Common myeloid progenitor, CD34-positive (primary cell): ENCODE data around the gene ALOX15B.

Experiments used
- CTCF ChIA-PET: fragments of 350-600 bp; sonication (Branson Sonifier 250); formaldehyde crosslinking; loops from one replicate; lab custom pipeline; 2021; ENCODE audit warnings: antibody characterized with exemption; lab: Charles Lee
- POLR2A ChIA-PET: fragments of 350-600 bp; sonication (Branson Sonifier 250); formaldehyde crosslinking; loops from one replicate; lab custom pipeline; 2021; ENCODE audit warnings: antibody characterized with exemption; lab: Charles Lee
- DNase-seq, 3 donors: peaks; one replicate each; pipeline versions ENCODE4 v3.0.0 to v3.0.0-alpha.2; 2013
- H3K27ac ChIP-seq, 2 experiments: 1 replicate in 1 of 2; 2 replicates in 1 of 2; pipeline ENCODE4 v1.7.0; 2013; ENCODE audit warnings: inconsistent platforms in 2 of 2, low read length in 2 of 2, mild to moderate bottlenecking in 2 of 2, low read depth in 1 of 2, moderate library complexity in 1 of 2; ENCODE audit not compliant: severe bottlenecking in 2 of 2, insufficient read depth in 1 of 2, poor library complexity in 1 of 2
- H3K27me3 ChIP-seq, 5 experiments: replicated peaks in 2 of 5; 1 replicate in 3 of 5; 2 replicates in 2 of 5; pipeline versions ENCODE4 v1.6.1 to v1.7.0; 2013; ENCODE audit warnings: low read length in 4 of 5, mild to moderate bottlenecking in 2 of 5, moderate library complexity in 2 of 5, inconsistent platforms in 1 of 5; ENCODE audit not compliant: insufficient read depth in 5 of 5, control insufficient read depth in 4 of 5
- H3K36me3 ChIP-seq, 4 experiments: 1 replicate in 2 of 4; 2 replicates in 2 of 4; pipeline versions ENCODE4 v1.6.1 to v1.7.0; 2013; ENCODE audit warnings: low read length in 3 of 4, control low read depth in 1 of 4, mild to moderate bottlenecking in 1 of 4; ENCODE audit not compliant: control insufficient read depth in 4 of 4, insufficient read depth in 4 of 4
- H3K4me1 ChIP-seq, 4 experiments: 1 replicate in 3 of 4; 2 replicates in 1 of 4; pipeline versions ENCODE4 v1.6.1 to v1.7.1; 2013; ENCODE audit warnings: low read length in 3 of 4, mild to moderate bottlenecking in 3 of 4, control low read depth in 1 of 4, inconsistent platforms in 1 of 4, moderate library complexity in 1 of 4; ENCODE audit not compliant: control insufficient read depth in 4 of 4, insufficient read depth in 4 of 4; ENCODE audit errors: control extremely low read depth in 1 of 4
- H3K4me3 ChIP-seq, 7 experiments: 1 replicate in 4 of 7; 2 replicates in 3 of 7; pipeline versions ENCODE4 v1.5.1 to v1.7.0; 2013; ENCODE audit warnings: mild to moderate bottlenecking in 7 of 7, low read length in 6 of 7, moderate library complexity in 6 of 7, inconsistent platforms in 2 of 7, low read depth in 2 of 7, control low read depth in 1 of 7; ENCODE audit not compliant: insufficient read depth in 4 of 7, control insufficient read depth in 1 of 7; ENCODE audit errors: extremely low read depth in 1 of 7
- H3K9me3 ChIP-seq, 5 experiments: 1 replicate in 4 of 5; 2 replicates in 1 of 5; pipeline versions ENCODE4 v1.6.1 to v1.7.1; 2013; ENCODE audit warnings: low read length in 4 of 5, mild to moderate bottlenecking in 2 of 5, inconsistent platforms in 1 of 5, low read depth in 1 of 5, moderate library complexity in 1 of 5; ENCODE audit not compliant: control insufficient read depth in 4 of 5, insufficient read depth in 2 of 5; ENCODE audit errors: control extremely low read depth in 1 of 5
- WGBS: methylation state at CpG from one replicate; pipeline ENCODE4 v1.1.5; 2013; ENCODE audit not compliant: insufficient coverage; 5-methylcytosine and 5-hydroxymethylcytosine counted together

ALOX15B gene

DNA sequence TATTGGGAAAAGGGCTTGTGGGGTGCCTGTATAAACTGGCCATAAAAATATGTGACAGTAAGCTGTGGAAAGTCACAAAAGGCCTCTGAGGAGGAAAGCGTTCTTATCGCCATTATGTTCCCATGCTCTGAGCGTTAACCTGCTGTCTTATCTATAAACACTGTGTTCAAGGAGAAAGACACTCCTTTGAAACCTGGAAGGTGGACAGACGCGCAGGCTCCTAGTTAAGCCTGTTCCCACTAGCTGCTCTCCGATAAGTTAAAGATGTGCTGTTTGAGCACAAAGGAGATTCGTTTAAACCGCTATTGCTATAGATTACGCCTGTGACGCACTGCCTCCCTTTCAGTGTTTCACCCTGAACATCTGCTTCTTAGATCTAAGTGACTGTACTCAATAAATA lies 43.4 kb downstream of the ALOX15B start:
- CTCF ChIA-PET = interaction anchor here (2.0 to 13.0 kb wide), 3 partner anchors 8 to 36 kb away, joined by 8 to 145 read pairs (median 11); partner anchors contain the start of genes ALOX12B and ALOXE3
- no peak for DNase-seq
- POLR2A ChIA-PET = no interaction called here
- H3K4me1 ChIP-seq = peaks cover 0 to 14% (median 12%) of the 10 kb centered on the region in 4 experiments
- H3K27ac ChIP-seq = no peak overlapping the region
- WGBS = 99% methylated on average over 9 of the region's 10 CpGs
- no peaks in the 10 kb centered on the region for H3K9me3 ChIP-seq
- peaks cover 0 to 4% (median 0%) of the 10 kb centered on the region in 5 experiments for H3K27me3 ChIP-seq
- H3K36me3 ChIP-seq = peaks cover 0 to 3% (median 0%) of the 10 kb centered on the region in 4 experiments
- no peak overlapping the region for H3K4me3 ChIP-seq

DNA sequence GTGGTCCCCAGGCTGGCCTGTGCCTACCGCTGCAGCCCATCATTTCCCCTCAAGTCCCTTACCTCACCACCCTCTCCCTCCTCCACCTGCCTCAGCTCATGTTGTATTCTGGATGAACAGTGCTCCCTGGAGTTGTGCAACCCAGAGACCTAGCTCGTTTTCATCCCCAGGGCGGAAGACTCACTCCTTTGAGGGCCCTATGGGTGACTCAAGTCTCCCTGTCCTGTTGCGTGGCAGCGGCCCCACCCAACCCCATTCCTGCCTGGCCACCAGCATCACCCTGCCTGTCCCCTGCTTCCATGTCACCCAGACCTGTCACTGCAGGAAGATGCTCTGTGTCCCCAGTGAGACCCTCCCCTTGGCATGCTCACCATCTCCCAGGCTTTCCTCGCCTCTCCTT lies 45.4 kb downstream of the ALOX15B start:
- Histone ChIP-seq H3K4me3 (no peak overlapping the region), H3K9me3 (no peaks in the 10 kb centered on the region), H3K27me3 (peaks cover 0 to 7% (median 1%) of the 10 kb centered on the region in 5 experiments), H3K36me3 (peaks cover 0 to 3% (median 0%) of the 10 kb centered on the region in 4 experiments), H3K4me1 (peaks cover 0 to 12% (median 11%) of the 10 kb centered on the region in 4 experiments), H3K27ac (no peak overlapping the region)
- 98% methylated on average over 5 of the region's 6 CpGs for WGBS
- ChIA-PET CTCF (interaction anchor here (0.8 to 13.0 kb wide), 8 partner anchors 7 to 34 kb away, joined by 3 to 145 read pairs (median 6); partner anchors contain the start of genes ALOX12B and ALOXE3), POLR2A (interaction anchor here (0.6 kb wide), 1 partner anchor 214 kb away, joined by 7 read pairs; no protein-coding TSS in a partner anchor)
- no peak for DNase-seq

DNA sequence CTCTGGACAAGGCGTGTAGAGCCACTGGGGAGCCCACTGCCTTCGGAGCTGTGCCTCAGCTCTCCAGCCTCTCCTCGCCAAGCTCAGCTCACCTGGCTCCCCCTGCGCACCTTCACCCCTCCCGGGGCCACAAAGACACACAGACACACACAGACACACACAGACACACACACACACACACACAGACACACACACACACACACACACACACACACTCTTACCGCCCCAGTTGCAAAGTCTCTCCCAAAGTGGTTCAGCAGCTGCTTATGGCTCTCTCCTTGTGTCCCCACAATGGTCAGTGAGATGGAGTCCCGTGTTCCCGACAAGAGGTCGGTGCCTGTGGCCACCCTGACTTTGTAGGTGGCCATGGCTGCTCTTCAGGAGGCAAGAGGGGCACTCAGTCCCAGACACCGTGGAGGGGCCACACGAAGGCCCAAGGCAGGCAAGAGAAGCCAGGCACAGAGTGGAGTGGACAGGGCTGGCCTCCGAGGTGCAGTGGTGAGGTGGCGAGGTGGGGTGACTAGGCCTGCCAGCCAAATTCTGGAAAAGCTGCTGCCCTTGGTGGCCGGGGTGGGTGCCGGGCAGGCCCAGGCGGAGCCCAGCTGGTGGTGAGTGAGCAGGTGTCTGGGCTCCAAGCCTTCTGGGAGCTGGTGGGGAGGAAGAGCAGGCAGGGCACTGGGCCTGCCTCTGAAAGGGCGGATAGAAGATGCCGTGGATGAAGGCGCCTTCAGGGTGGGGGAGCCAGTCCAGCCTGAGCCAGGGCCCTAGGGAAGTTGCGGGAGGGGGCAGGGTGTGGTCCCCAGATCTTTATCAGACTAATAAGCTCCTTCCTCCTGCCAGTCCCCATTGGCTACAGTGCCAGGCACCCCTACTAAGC lies 48.5 kb downstream of the ALOX15B start, which contains the start of gene ALOX12B:
ALOX12B (minus strand) TSS at position 642 of the 877 bp plus-strand sequence; CDS start at position 368, 274 bp downstream.
- ChIA-PET POLR2A (no interaction called here), CTCF (interaction anchor here (1.0 to 10.1 kb wide), 7 partner anchors 8 to 30 kb away, joined by 3 to 206 read pairs (median 6); partner anchors contain the start of gene ALOXE3)
- no peak for DNase-seq
- Histone ChIP-seq H3K27me3 (peaks cover 0 to 18% (median 10%) of the 10 kb centered on the region in 5 experiments), H3K4me3 (no peak within 1 kb of the TSS), H3K36me3 (no peaks in the 10 kb centered on the region), H3K9me3 (no peaks in the 10 kb centered on the region), H3K27ac (no peak within 1 kb of the TSS), H3K4me1 (no peaks in the 10 kb centered on the region)
- 83% methylated on average over 17 of the region's 20 CpGs for WGBS

DNA sequence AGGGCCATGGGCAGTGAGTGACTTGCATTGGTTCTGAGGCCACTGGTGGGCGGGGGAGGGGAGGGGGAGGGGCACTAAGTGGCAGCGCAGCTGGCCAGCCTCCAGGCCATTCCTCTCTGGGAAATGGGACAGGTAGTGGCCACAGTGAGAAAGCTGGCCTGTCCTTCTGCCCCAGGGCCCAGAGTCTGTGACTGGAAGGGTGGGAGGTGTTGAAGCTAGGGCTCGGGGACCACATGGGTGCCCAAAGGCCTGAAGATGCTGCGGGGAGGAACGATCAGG lies 49.0 kb downstream of the ALOX15B start:
- H3K4me1 ChIP-seq = no peaks in the 10 kb centered on the region
- POLR2A ChIA-PET = no interaction called here

DNA sequence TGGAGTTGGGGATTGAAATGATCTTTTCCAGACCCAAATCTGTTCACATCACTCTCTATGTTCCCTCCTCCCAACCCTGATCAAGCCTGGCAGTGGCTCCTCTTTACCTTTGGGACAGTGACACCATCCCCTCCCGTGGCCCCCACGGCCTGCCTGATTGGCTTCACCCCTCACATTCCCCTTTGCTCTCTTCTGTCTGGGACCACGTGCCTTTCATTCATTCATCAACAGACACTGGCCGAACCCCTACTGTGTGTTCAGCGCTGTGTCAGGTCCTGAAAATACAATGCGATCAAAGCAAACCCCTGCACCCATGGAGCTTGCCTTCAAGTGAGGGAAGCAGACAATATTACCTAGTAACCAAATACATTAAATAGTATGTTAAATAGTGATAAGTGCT lies 50.9 kb downstream of the ALOX15B start:
- 87% methylated on average over 2 of the region's 6 CpGs for WGBS
- peaks cover 0 to 8% (median 5%) of the 10 kb centered on the region in 4 experiments for H3K4me1 ChIP-seq
- no peaks in the 10 kb centered on the region for H3K9me3 ChIP-seq
- DNase-seq = no peak
- peaks cover 0 to 18% (median 10%) of the 10 kb centered on the region in 5 experiments for H3K27me3 ChIP-seq
- H3K27ac ChIP-seq = no peak overlapping the region
- POLR2A ChIA-PET = no interaction called here
- no peaks in the 10 kb centered on the region for H3K36me3 ChIP-seq
- CTCF ChIA-PET = interaction anchor here (0.9 to 10.1 kb wide), 7 partner anchors 8 to 29 kb away, joined by 3 to 206 read pairs (median 44); partner anchors contain the start of gene ALOXE3
- H3K4me3 ChIP-seq = no peak overlapping the region

More for the DNA sequence above, 49.0 kb downstream of the ALOX15B start:
- no peak overlapping the region for H3K27ac ChIP-seq
- H3K9me3 ChIP-seq = no peaks in the 10 kb centered on the region
- CTCF ChIA-PET = interaction anchor here (1.0 to 10.1 kb wide), 6 partner anchors 9 to 72 kb away, joined by 3 to 206 read pairs (median 46); partner anchors contain the start of gene ALOXE3
- 87% methylated on average over 4 of the region's 5 CpGs for WGBS
- no peaks in the 10 kb centered on the region for H3K36me3 ChIP-seq
- DNase-seq = no peak
- H3K27me3 ChIP-seq = peaks cover 0 to 18% (median 10%) of the 10 kb centered on the region in 5 experiments
- no peak overlapping the region for H3K4me3 ChIP-seq

DNA sequence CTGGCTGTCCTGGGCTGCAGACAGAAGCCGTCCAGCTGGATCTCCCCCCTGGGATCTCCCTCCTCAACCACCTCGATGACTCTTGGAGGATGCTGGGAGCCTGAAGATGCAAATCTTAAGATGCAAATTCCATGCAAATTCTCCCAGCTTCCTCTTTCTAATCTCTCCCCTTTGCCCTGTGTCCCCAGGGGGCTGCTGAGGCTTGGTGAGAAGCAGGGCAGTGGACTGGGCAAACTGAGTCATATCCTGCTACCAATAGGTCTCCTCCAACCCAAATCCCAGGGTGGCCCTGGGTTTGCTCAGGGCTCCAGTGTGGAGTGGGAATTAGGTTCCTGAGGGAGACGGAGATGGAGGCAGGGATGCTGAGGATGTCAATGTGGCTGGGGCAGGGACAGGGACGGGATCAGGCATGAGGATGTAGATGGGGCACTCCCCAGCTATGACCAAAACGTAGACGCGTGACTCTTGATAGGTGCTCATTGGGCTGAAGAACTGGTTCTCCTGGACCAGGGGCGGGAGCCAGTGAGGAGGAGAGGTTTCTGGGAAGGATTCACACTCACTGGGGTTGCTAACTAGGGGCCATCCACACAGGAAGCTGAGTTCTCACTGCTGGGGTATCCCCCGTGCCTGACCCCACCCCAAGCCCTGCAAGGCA lies 52.3 kb downstream of the ALOX15B start:
- WGBS = 57% methylated on average over 6 of the region's 9 CpGs
- H3K4me1 ChIP-seq = peaks cover 0 to 8% (median 5%) of the 10 kb centered on the region in 4 experiments
- POLR2A ChIA-PET = no interaction called here
- DNase-seq = peak in 2 of 3 donors; percentile 41 to 46
- H3K9me3 ChIP-seq = no peaks in the 10 kb centered on the region
- H3K27me3 ChIP-seq = peaks cover 0 to 18% (median 10%) of the 10 kb centered on the region in 5 experiments
- H3K36me3 ChIP-seq = no peaks in the 10 kb centered on the region
- no peak overlapping the region for H3K27ac ChIP-seq
- H3K4me3 ChIP-seq = no peak overlapping the region
- CTCF ChIA-PET = interaction anchor here (0.9 to 10.1 kb wide), 8 partner anchors 12 to 65 kb away, joined by 3 to 206 read pairs (median 25); partner anchors contain the start of gene ALOXE3
